ENCODE results near the gene NMRK1. TPM values are rescaled to one million over a fixed set of nuclear protein-coding genes. Genes with fewer than 3 reads are reported as not detected.

NMRK1 gene
- polyA plus RNA-seq, 1 experiment, result 14.4 TPM

- POLR2A ChIA-PET, result no interaction called here
- TF ChIP-seq, protein P1, sequence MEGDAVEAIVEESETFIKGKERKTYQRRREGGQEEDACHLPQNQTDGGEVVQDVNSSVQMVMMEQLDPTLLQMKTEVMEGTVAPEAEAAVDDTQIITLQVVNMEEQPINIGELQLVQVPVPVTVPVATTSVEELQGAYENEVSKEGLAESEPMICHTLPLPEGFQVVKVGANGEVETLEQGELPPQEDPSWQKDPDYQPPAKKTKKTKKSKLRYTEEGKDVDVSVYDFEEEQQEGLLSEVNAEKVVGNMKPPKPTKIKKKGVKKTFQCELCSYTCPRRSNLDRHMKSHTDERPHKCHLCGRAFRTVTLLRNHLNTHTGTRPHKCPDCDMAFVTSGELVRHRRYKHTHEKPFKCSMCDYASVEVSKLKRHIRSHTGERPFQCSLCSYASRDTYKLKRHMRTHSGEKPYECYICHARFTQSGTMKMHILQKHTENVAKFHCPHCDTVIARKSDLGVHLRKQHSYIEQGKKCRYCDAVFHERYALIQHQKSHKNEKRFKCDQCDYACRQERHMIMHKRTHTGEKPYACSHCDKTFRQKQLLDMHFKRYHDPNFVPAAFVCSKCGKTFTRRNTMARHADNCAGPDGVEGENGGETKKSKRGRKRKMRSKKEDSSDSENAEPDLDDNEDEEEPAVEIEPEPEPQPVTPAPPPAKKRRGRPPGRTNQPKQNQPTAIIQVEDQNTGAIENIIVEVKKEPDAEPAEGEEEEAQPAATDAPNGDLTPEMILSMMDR (IDR thresholded peaks at IDR 0.05; ENCODE audit: low read depth, low read length), result no peak
- no peak for DNase-seq (ENCODE audit: low read depth, low spot score)
- no peaks in the 10 kb centered on the region for H3K27me3 ChIP-seq (ENCODE audit: control insufficient read depth, insufficient read depth, low read length)
- no peak overlapping the region for H3K4me3 ChIP-seq (ENCODE audit: low read depth, low read length)
- H3K27ac ChIP-seq (ENCODE audit: low read depth, low read length), result no peak overlapping the region
- CTCF ChIA-PET, result interaction anchor here (0.6 kb wide), 1 partner anchor 77 kb away, joined by 5 read pairs; no protein-coding TSS in a partner anchor
- H3K9me3 ChIP-seq (ENCODE audit: control insufficient read depth, insufficient read depth, low read length), result no peaks in the 10 kb centered on the region
Observed at GRCh38 chr9:75081632-75082031, 6.3 kb downstream of the NMRK1 start.

DNA sequence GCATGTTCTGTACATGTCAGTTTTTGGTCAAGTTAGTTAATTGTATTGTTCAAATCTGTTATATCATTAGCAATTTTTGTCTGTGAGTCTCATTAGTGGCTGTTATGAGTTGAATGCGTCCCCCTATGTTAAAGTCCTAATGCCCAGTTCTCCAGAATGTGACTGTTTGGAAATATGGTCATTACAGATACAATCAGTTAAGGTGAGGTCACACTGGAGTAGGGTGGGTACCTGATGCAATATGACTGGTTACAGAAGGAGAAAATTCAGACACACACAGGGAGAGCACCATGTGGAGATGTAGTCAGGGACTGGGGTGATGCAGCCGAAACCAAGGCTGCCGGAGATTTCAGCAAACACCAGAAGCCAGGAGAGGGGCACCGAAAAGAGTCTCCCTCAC, 15.1 kb downstream of the NMRK1 start:
- TF ChIP-seq, protein P1 (IDR thresholded peaks at IDR 0.05; ENCODE audit: low read depth, low read length), result no peak
- no peak for DNase-seq (ENCODE audit: low read depth, low spot score)
- POLR2A ChIA-PET, result no interaction called here
- no peak overlapping the region for H3K4me3 ChIP-seq (ENCODE audit: low read depth, low read length)
- no peak overlapping the region for H3K27ac ChIP-seq (ENCODE audit: low read depth, low read length)
- H3K9me3 ChIP-seq (ENCODE audit: control insufficient read depth, insufficient read depth, low read length), result no peaks in the 10 kb centered on the region
- CTCF ChIA-PET, result interaction anchor here (1.5 to 4.2 kb wide), 2 partner anchors 297 to 298 kb away, joined by 4 to 131 read pairs; no protein-coding TSS in a partner anchor
- H3K27me3 ChIP-seq (ENCODE audit: control insufficient read depth, insufficient read depth, low read length), result no peaks in the 10 kb centered on the region

- CTCF ChIA-PET, result interaction anchor here (0.8 to 1.5 kb wide), 6 partner anchors 12 to 296 kb away, joined by 3 to 6 read pairs (median 4); partner anchors contain the start of gene C9orf40
Observed at GRCh38 chr9:75071530-75072122, 16.3 kb downstream of the NMRK1 start.

DNA sequence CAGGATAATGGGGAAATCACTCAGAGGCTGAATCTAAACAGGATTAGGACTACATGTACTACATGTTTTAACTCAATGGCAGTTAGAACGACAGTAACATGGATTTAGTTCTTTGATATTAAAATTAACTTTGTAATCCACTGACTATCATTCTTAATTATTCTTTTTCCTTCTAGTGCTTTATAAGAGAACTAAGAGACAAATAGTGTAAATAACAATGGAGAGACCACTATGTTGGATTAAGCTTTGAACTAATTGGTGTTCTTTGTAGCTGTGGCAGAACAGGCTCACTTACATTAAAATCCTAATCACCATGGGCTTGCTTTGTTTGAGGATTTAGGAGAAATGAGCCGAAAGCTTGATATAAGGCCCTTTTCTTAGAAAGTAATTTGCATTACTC, 18.8 kb downstream of the NMRK1 start:
- POLR2A ChIA-PET, result no interaction called here
- no peaks in the 10 kb centered on the region for H3K9me3 ChIP-seq (ENCODE audit: control insufficient read depth, insufficient read depth, low read length)
- no peak for DNase-seq (ENCODE audit: low read depth, low spot score)
- H3K27ac ChIP-seq (ENCODE audit: low read depth, low read length), result no peak overlapping the region
- no peak overlapping the region for H3K4me3 ChIP-seq (ENCODE audit: low read depth, low read length)
- CTCF ChIA-PET, result interaction anchor here (1.1 to 7.9 kb wide), 3 partner anchors 41 to 294 kb away, joined by 4 to 75 read pairs (median 6); partner anchors contain the start of gene CARNMT1
- no peaks in the 10 kb centered on the region for H3K27me3 ChIP-seq (ENCODE audit: control insufficient read depth, insufficient read depth, low read length)
- TF ChIP-seq, protein P1 (IDR thresholded peaks at IDR 0.05; ENCODE audit: low read depth, low read length), result no peak

More at GRCh38 chr9:75071530-75072122, 16.3 kb downstream of the NMRK1 start:
- POLR2A ChIA-PET, result no interaction called here
- TF ChIP-seq, protein P1 (IDR thresholded peaks at IDR 0.05; ENCODE audit: low read depth, low read length), result no peak
- Histone ChIP-seq H3K4me3 (ENCODE audit: low read depth, low read length) (no peak overlapping the region), H3K9me3 (ENCODE audit: control insufficient read depth, insufficient read depth, low read length) (no peaks in the 10 kb centered on the region), H3K27ac (ENCODE audit: low read depth, low read length) (no peak overlapping the region), H3K27me3 (ENCODE audit: control insufficient read depth, insufficient read depth, low read length) (no peaks in the 10 kb centered on the region)
- no peak for DNase-seq (ENCODE audit: low read depth, low spot score)

DNA sequence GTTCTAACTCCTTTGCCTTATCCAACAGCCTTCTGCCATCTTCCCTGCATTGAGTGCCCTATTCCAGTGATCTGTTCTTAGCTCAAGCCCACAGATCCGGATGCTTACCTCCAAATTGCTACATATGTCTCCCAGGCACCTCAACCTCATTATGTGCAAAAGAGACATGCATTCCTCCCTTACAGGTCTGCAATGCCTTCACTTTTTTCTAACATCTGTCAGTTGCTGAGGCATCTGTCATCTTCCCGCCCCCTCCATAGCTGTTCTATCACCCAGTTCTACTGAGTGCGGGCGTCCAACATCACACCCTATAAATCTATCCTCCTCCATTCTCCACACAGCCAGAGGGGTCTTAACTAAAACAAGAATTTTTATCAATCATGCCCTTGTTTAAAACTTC, 20.1 kb downstream of the NMRK1 start:
- Histone ChIP-seq H3K9me3 (ENCODE audit: control insufficient read depth, insufficient read depth, low read length) (no peaks in the 10 kb centered on the region), H3K27ac (ENCODE audit: low read depth, low read length) (no peak overlapping the region), H3K4me3 (ENCODE audit: low read depth, low read length) (no peak overlapping the region), H3K27me3 (ENCODE audit: control insufficient read depth, insufficient read depth, low read length) (no peaks in the 10 kb centered on the region)
- DNase-seq (ENCODE audit: low read depth, low spot score), result no peak
- TF ChIP-seq, protein P1 (IDR thresholded peaks at IDR 0.05; ENCODE audit: low read depth, low read length), result no peak
- ChIA-PET POLR2A (no interaction called here), CTCF (interaction anchor here (1.1 to 7.9 kb wide), 3 partner anchors 10 to 292 kb away, joined by 4 to 75 read pairs (median 4); no protein-coding TSS in a partner anchor)
